DMS53 treated with DMSO at 0.1 percent for 48 hours (cell line): ENCODE measurements around the gene RBBP8.
"Not testable (repeated sequence)": the region's sequence is repeated elsewhere in the genome, so short reads cannot be mapped to it uniquely, and the experiment has no call there.

ENCODE experiments used
- DNase-seq: peaks from one replicate; lab custom pipeline; 2025; ENCODE audit not compliant: unreplicated experiment; lab: John Stamatoyannopoulos, UW

Gene RBBP8

GRCh38 chr18:22933206-22933965 lies at the start of gene RBBP8:
TSS of gene RBBP8 (plus strand) at chr18:22933328. CDS start at chr18:22936852, 3,524 bp downstream.
- DNase-seq, result peak; percentile 58

DNA sequence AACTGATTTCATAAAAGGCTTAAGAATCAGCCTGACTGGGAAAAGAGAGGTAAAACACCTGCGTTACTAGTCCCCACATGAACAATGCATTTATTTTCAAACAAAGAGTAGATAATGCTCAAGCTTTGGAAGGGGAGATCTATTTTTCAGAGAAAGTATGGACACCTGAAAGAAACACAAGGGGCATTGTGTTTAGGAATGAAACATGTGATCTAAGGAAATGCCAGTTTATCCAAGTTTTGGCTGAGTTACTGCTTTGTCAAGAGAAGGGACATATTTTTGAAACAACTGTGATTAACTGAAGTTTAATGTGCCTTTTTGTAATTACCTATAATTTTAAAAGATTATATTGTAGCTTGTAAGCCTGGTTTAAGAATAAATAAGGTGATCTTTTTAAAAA lies 49.3 kb upstream of the RBBP8 start:
- DNase-seq, result no peak

DNA sequence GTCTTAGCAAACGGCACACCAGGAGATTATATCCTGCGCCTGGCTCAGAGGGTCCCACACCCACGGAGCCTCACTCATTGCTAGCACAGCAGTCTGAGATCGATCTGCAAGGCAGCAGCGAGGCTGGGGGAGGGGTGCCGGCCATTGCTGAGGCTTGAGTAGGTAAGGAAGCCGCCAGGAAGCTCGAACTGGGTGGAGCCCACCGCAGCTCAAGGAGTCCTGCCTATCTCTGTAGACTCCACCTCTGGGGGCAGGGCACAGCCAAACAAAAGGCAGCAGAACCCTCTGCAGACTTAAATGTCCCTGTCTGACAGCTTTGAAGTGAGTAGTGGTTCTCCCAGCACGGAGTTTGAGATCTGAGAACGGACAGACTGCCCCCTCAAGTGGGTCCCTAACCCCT lies 47.4 kb upstream of the RBBP8 start:
- not testable (repeated sequence) for DNase-seq

- DNase-seq, result no peak
Observed at GRCh38 chr18:22899421-22899820, 33.7 kb upstream of the RBBP8 start.

GRCh38 chr18:22900558-22901238 lies 32.4 kb upstream of the RBBP8 start:
- no peak for DNase-seq

DNA sequence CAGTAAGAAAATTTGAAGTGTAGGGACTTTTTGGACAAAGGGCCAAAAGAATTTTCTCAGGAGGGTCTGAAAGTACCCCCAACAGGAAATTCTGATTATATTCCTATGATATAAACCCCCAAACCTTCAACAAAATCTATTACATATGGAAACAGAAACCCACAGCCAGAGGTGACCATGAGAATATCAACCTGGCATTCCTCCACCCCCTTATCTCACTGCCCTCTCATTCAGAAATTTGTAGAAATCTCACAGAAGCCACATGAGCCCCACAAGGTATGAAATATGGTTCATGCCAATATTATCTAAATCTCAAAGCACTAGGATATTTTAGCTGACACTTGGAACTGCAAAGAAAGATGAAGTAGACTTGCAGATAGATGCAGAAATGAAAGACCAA lies 31.0 kb upstream of the RBBP8 start:
- DNase-seq, result no peak

GRCh38 chr18:22903248-22903647 lies 29.9 kb upstream of the RBBP8 start:
- DNase-seq, result not testable (repeated sequence)

- no peak for DNase-seq
Observed at GRCh38 chr18:22912149-22912548, 21.0 kb upstream of the RBBP8 start.

- DNase-seq, result no peak
Observed at GRCh38 chr18:22912835-22913234, 20.3 kb upstream of the RBBP8 start.

DNA sequence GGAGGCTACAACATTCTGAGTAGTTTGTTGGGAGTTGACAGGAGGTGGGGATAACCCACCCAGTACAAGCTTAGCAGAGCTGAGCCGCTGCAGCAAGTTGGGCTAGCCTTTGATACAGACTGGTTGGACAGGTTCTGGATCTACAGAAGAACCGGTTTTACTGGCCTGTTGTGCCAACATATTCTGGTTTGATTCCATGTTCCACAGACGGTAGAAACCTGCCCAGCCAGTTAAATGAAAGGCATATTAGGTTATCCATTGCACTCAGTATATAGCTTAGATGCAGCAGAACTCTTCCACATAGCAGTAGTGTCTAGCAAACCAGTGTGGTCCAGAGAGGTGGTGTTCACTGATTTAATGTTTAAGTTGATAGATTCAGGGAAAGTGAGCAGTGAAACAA lies 19.3 kb upstream of the RBBP8 start:
- peak; percentile 97 for DNase-seq

- DNase-seq, result peak; percentile 43
Observed at GRCh38 chr18:22914633-22915032, 18.5 kb upstream of the RBBP8 start.

- no peak for DNase-seq
Observed at GRCh38 chr18:22915337-22915736, 17.8 kb upstream of the RBBP8 start.

DNA sequence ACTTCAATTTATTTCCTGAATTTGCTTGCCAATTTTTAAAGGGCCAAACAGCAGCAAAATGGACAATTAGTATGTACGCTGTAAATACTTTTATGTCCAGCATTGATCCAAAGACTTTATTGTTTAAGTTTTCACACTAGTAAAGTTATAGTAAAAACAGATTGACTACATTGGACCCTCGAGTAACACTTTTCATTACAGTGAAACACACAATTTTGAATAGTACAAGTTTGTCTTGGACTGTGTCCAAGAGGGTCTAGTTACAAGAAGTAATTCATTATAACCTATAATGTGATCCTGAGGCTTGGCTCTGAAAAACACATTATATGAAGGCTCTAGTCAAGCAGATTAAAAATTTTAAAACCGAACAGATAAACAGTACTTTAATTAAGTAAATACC lies 11.4 kb upstream of the RBBP8 start:
- no peak for DNase-seq

- no peak for DNase-seq
Observed at GRCh38 chr18:22924589-22924988, 8.5 kb upstream of the RBBP8 start.

- DNase-seq, result no peak
Observed at GRCh38 chr18:22926454-22926853, 6.7 kb upstream of the RBBP8 start.

DNA sequence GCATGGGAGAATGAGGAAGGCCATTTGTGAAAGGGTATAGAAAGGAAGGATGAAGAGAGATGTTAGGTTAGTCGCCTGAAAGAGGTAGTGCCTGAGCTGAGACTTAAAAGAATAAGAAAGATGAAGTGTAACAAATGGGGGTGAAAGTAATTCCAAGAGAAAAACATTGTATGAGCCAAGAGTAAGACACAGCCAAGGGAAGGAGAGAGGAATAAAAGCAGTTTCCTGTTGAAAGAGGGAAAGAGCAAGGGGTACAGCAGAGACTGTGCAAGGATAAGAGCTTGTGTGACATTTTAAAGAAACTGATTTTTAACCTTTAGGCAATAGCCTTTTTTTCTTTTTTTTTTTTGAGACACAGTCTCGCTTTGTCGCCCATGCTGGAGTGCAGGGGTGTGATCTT lies 4.8 kb upstream of the RBBP8 start:
- no peak for DNase-seq

DNA sequence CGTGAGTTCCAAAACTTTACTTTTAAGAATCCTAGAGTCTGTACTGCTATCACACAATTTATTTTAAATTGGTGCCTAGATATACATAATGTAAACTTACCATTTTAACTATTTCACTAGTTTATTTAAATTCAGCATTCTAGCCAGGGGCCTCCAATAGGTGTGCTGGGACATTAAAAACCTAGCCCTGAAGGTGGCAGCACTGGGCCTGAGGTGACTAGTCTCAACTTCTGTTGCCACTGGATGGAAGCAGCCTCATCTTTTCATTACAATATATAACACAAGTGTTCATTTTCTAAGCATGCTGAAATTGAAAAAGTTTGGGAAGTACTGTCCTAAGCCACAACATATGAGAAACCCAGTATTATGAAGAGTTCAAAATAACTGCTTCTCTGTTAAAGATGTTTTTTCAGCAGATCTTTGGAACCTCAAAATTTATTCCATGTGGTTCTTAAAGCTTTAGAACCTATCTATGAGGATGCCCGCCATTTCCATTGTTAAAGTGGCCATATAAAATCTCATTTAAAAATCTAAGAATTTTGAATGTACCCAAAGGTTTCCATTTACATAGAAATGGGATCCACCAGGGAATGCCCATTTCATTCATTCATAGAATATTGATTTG lies 2.9 kb upstream of the RBBP8 start:
- DNase-seq, result peak; percentile 50

GRCh38 chr18:22932885-22933205 lies 283 bp upstream of the RBBP8 start:
- DNase-seq, result peak; percentile 47

DNA sequence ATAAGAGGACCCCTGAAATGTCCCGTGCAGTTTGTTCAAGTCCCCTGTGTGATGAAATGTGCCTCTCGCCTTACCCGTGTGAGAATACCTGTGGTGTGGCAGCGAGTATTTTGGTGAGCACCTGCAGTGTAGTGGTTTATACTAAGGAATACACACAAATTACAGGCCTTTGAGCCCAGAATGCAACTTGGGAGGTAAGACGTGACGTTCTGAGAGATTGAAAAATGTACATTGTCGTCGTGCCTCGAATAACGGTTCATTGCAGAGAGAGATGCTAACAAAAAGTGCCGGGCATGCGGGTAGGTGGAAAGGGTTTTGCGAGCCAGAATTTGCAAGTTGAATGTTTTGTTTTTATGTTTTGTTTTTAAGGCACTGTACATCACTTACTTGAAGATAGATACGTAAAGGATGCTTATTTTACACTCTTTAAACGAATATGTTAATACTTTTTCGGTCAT lies 867 bp downstream of the RBBP8 start:
- DNase-seq, result no peak

DNA sequence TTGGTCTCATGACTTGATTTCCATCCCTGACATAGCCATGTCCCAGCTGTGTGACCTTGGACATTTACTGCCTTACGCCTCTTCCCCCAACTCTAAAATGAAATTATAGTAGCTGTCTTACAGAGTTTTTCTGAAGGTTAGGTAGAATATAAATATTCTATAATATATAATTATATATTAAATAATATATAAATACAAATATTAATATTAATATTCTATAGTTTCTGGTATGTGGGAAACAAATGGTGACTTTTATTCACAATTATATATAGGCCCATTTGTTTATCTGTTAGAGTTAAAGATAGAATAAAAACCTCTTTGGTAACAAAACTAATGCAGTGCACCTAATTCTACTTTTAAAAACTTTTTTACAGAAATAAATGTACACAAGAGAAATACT lies 1.7 kb downstream of the RBBP8 start:
- DNase-seq, result no peak

DNA sequence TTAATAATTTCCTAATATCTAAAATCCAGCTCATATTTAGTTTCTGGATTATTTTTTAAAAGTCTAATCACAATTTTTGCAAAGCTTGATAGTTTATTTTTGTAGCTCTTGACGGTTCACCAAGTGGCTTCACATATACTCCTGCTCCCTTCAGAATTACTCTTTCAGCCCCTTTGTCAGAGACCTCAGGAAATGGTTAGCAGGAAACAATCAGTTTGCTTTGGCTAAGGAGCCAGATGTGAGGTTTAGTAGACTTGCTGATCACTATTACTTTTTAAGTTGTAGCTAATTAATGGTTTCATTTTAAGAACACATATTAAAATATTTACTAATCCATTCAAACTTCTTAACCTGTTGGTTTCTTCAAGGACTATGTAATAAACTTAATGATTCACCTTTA lies 2.3 kb downstream of the RBBP8 start:
- DNase-seq, result no peak

DNA sequence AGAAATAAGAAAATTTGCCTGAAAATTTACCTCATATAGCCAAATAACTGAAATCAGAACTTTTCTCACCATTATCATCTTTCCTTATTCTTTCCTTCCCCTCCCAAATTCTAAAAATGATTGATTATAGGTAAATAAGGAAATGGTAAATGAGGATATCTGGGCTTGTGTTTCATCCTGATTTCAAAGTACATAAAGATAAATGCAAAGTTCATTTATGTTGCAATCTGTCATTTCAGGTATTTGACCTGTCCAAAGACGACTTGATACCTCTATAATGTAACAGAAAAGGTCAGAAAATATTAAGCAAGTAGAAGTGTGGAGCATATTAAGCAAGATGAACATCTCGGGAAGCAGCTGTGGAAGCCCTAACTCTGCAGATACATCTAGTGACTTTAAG lies 3.4 kb downstream of the RBBP8 start:
- no peak for DNase-seq
